BLaER1 treated with 17β-estradiol and CSF1 and Interleukin-3, amounts not matched to agents 10 nM and 100 nM (cell line): ENCODE results near the gene FBLN2.

Experiments
- H3K27ac ChIP-seq, 11 experiments: shearing (Covaris generic); formaldehyde crosslinking; 2 replicates each; pipeline ENCODE4 v1.8.1; 2022
- H3K27me3 ChIP-seq, 11 experiments: shearing (Covaris generic); formaldehyde crosslinking; 2 replicates each; pipeline ENCODE4 v1.8.1; 2022
- H3K36me3 ChIP-seq, 11 experiments: shearing (Covaris generic); formaldehyde crosslinking; 2 replicates each; pipeline ENCODE4 v1.8.1; 2022
- H3K4me1 ChIP-seq, 10 experiments: shearing (Covaris generic); formaldehyde crosslinking; 2 replicates each; pipeline ENCODE4 v1.8.1; 2022
- H3K4me2 ChIP-seq, 11 experiments: shearing (Covaris generic); formaldehyde crosslinking; 2 replicates each; pipeline ENCODE4 v1.8.1; 2022
- H3K4me3 ChIP-seq, 10 experiments: shearing (Covaris generic); formaldehyde crosslinking; 2 replicates each; pipeline ENCODE4 v1.8.1; 2022
- H3K9ac ChIP-seq, 11 experiments: shearing (Covaris generic); formaldehyde crosslinking; 2 replicates each; pipeline ENCODE4 v1.8.1; 2022
- H3K9me3 ChIP-seq, 11 experiments: shearing (Covaris generic); formaldehyde crosslinking; replicated peaks in 1 of 11; 2 replicates each; pipeline ENCODE4 v1.8.1; 2022
- H4K20me1 ChIP-seq, 11 experiments: shearing (Covaris generic); formaldehyde crosslinking; 2 replicates each; pipeline ENCODE4 v1.8.1; 2022
- Cebpa-rat ChIP-seq, 11 experiments: shearing (Covaris generic); IDR thresholded peaks; 2 replicates each; pipeline ENCODE4 v1.8.1; 2022

Gene FBLN2

DNA sequence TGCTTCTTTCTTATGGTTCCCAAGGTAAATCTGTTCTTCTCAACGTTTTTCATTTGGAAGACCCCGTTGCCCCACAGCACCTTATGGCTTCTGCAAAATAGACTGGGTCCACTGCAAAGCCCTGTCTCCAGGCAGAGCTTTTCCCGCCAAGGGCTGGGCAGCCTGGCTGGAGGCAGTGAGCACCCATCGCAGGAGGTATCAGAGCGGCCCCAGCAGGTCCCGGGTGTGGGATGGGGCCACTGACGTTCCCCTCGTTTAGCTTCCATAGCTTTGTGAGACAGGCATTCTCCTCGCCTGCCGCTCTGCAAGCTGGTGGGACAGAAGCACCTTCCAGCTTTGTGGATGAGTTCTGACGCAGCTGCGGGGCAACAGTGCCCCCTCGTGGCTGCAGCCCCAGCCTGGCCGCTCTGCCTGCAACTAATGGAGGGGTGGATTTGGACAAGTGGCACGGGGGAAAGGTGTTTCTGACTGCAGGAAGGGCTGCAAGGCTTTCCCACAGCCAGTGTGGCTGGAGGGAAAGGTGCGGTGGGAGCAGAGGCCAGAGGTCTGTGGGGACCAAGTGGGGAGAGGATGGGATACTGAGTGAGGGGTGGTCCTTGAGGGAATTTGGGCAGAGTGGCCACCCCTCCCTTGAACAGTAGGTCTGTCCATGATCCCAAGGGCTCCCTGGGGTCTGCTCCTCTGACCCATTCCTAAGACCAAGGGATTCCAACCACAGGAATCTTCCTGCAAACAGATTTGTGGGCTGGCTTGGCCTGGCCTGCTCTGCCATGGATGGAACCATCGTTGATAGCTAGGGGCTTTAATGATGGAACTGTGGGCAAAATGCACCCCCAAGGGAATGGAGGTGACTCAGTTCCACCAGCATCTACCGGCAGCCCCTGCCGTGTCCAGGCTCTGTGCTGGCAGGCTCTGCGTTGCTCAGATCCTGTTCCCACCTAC is 99.4 kb downstream of the FBLN2 start:
- Histone ChIP-seq H3K36me3 (no peaks in the 10 kb centered on the region), H3K9me3 (no peaks in the 10 kb centered on the region), H3K27me3 (peaks cover 0 to 15% (median 13%) of the 10 kb centered on the region in 11 experiments; a peak in 17 of 22 replicates), H3K4me2 (peak overlapping the region; percentile 51 to 90 (median 72)), H3K4me1 (peaks cover 11 to 54% (median 17%) of the 10 kb centered on the region in 10 experiments), H4K20me1 (peaks cover 0 to 8% (median 0%) of the 10 kb centered on the region in 11 experiments; a peak in 1 of 22 replicates), H3K9ac (peak overlapping the region in 1 of 11 experiments; percentile 9; a peak in 1 of 22 replicates), H3K4me3 (peak overlapping the region in 1 of 10 experiments; percentile 9; a peak in 1 of 20 replicates), H3K27ac (peak overlapping the region in 3 of 11 experiments; percentile 8 to 44 (median 24); a peak in 3 of 22 replicates)
- TF ChIP-seq Cebpa-rat (IDR thresholded peaks at IDR 0.05): no peak

DNA sequence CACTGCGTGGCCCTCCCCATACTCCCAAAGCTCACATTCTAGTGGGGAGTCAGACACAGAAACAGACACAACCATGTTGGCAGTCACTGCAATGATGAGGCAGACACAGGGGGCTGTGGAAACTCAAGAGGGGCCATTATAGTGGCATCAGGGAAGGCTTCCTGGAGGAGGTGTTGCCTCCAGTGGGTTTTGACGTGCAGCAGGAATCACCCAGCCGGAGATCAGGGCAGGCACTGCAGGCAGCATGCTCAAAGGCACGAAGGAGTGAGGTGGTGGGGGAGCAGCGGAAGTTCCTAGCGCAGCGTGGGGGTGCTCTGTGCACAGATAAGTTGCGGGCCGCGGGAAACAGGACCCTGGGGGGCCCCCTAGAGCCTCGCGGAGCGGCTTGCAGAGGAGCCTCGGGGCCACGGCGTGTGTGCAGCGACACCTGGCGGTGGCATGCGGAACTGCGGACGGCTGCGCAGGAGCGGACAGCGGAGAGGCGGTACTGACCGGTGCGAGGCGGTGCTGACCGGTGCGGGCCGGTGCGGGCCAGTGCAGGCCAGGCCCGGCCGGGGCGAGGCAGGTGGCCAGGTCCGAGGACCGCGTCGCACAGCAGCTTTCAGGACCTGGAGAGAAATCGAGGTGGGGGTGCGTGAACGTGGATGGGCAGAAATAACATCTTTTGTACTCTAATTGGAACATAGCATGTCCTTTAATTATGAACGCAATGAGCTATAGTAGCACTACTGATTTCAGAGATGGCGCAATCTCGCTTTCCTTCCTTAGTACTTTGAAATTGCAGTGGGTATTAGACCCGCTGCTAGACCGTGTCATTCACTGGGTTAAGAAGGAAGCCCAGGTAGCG is 101.5 kb downstream of the FBLN2 start:
- Histone ChIP-seq H3K9ac (no peak overlapping the region; a peak in 1 of 22 replicates), H4K20me1 (peaks cover 0 to 8% (median 0%) of the 10 kb centered on the region in 11 experiments; a peak in 1 of 22 replicates)

DNA sequence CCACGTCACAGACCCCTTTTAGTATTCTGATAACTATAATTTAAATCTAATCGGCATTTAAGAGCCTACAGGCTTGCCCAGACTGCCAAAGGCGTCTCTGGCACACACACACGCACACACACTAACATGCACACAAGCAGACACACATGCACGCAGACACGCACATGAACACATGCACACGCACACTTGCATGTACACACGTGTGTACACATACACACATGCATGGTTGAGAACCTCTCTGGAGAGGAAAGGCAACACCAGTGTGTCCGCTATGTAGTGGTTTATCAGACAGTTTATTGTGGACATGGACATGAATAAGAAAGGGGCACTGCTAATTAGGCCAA is 102.1 kb downstream of the FBLN2 start:
- TF ChIP-seq Cebpa-rat (IDR thresholded peaks at IDR 0.05): no peak
- H3K4me1 ChIP-seq: peaks cover 26 to 81% (median 32%) of the 10 kb centered on the region in 10 experiments
- H3K4me3 ChIP-seq: no peak overlapping the region
- peaks cover 0 to 8% (median 0%) of the 10 kb centered on the region in 11 experiments; a peak in 1 of 22 replicates for H4K20me1 ChIP-seq
- H3K9ac ChIP-seq: no peak overlapping the region
- no peak overlapping the region for H3K27ac ChIP-seq
- no peaks in the 10 kb centered on the region for H3K36me3 ChIP-seq
- no peaks in the 10 kb centered on the region for H3K9me3 ChIP-seq
- peaks cover 0 to 37% (median 33%) of the 10 kb centered on the region in 11 experiments; a peak in 19 of 22 replicates for H3K27me3 ChIP-seq
- peak overlapping the region in 3 of 11 experiments; percentile 26 to 48 (median 29); a peak in 3 of 22 replicates for H3K4me2 ChIP-seq

More for the DNA sequence above, 101.5 kb downstream of the FBLN2 start:
- Histone ChIP-seq H3K9me3 (no peaks in the 10 kb centered on the region), H3K36me3 (no peaks in the 10 kb centered on the region), H3K27me3 (peaks cover 0 to 31% (median 27%) of the 10 kb centered on the region in 11 experiments; a peak in 19 of 22 replicates), H3K27ac (no peak overlapping the region), H3K4me1 (peaks cover 24 to 75% (median 29%) of the 10 kb centered on the region in 10 experiments), H3K4me3 (no peak overlapping the region), H3K4me2 (peak overlapping the region in 9 of 11 experiments; percentile 4 to 78 (median 29); a peak in 13 of 22 replicates)
- peak in 1 of 11 experiments; percentile 32; a peak in 1 of 22 replicates for TF ChIP-seq Cebpa-rat (IDR thresholded peaks at IDR 0.05)

DNA sequence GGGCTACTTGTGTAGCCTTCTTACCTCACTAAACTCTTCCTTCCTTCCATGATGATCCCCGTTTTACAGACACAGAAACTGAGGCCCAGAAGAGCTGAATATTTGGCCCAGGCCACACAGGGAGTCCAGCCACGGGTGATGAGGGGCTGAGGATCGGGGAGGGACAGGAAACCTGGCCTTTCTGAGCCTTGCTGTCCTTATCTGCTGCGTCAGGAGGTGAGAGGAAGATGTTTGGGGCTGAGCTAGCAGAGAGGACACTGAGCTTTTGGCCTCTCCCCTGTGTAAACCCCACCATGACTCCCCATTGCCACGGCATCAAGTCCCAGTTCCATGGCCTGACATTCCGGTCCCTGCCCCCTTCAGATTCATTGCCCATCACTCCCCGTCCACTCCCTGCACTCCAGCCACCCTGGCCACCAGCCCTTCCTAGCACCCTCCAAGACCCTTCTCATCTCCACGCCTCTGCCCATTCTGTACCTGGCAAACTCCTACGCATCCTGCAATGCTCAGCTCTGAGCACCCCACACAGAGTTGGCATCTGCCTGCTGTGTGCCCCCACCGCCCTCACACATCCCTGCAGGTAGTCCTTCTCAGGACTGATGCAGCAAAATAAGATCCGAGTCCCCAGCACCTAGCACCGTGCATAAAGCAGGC is 103.0 kb downstream of the FBLN2 start:
- TF ChIP-seq Cebpa-rat (IDR thresholded peaks at IDR 0.05): no peak
- H4K20me1 ChIP-seq: peaks cover 0 to 8% (median 0%) of the 10 kb centered on the region in 11 experiments; a peak in 1 of 22 replicates
- no peak overlapping the region for H3K9ac ChIP-seq
- H3K4me1 ChIP-seq: peaks cover 26 to 79% (median 32%) of the 10 kb centered on the region in 10 experiments
- no peak overlapping the region for H3K4me3 ChIP-seq
- H3K9me3 ChIP-seq: no peaks in the 10 kb centered on the region
- peak overlapping the region in 2 of 11 experiments; percentile 40 to 88; a peak in 4 of 22 replicates for H3K4me2 ChIP-seq
- no peak overlapping the region for H3K27ac ChIP-seq
- H3K27me3 ChIP-seq: peaks cover 0 to 41% (median 38%) of the 10 kb centered on the region in 11 experiments; a peak in 19 of 22 replicates
- no peaks in the 10 kb centered on the region for H3K36me3 ChIP-seq

DNA sequence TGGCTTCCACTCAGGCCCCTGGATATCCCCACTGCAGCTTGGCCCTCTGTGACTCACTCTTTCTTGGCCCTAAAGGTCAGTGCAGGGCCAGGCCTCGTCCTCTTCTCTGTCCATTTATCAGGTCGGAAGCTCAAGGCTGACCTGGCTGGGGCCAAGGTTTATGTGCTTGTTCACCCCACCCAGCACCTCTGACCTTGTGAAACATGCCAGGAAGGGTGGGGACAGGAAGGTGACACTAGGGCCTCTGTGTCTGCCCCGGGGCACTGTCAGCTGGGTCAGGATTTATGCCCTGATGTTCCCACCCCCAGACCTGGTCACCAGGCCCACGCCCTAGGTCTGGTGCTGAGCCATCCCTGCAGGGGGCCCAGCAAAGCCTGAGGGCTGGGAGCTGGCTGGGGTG is 103.8 kb downstream of the FBLN2 start:
- no peak overlapping the region for H3K27ac ChIP-seq
- peaks cover 0 to 37% (median 29%) of the 10 kb centered on the region in 11 experiments; a peak in 19 of 22 replicates for H3K27me3 ChIP-seq
- peaks cover 18 to 71% (median 25%) of the 10 kb centered on the region in 10 experiments for H3K4me1 ChIP-seq

DNA sequence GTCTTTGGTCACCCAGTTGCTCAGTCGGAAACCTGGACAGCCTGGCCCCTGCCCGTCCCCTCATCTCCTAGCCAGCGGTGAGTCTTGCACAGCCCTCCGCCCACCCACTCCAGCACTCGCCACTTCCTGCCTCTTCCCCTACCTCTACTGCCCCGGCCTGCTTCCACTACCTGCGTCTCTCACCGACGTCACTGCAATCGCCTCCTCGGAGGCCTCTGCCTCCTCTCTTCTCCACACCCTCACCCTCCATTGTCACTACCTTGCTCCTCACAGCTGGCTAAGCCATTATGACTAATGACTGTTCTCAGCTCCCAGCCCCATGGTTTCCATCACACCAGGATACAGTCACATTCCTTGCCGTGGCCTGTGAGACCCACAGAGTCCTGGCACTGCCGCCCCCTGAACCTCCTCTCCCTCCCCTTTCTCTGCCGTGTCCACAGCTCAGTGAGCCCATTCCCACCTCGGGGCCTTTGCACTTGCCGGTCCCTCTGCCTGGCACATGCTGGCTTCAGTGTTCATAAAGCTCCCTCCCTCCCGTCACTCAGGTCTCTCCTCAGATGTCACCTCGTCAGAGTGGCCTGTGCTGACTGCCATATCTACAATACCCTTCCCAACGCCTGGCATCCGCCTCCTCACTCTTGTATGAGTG is 104.8 kb downstream of the FBLN2 start:
- peak overlapping the region in 5 of 11 experiments; percentile 2 to 96 (median 41); a peak in 8 of 22 replicates for H3K4me2 ChIP-seq

More for the DNA sequence above, 103.8 kb downstream of the FBLN2 start:
- H3K36me3 ChIP-seq: no peaks in the 10 kb centered on the region
- no peak for TF ChIP-seq Cebpa-rat (IDR thresholded peaks at IDR 0.05)
- H3K4me3 ChIP-seq: no peak overlapping the region
- H3K9ac ChIP-seq: peak overlapping the region in 1 of 11 experiments; percentile 5; a peak in 1 of 22 replicates
- peak overlapping the region in 4 of 11 experiments; percentile 2 to 88 (median 40); a peak in 7 of 22 replicates for H3K4me2 ChIP-seq
- no peaks in the 10 kb centered on the region for H3K9me3 ChIP-seq
- peaks cover 0 to 8% (median 0%) of the 10 kb centered on the region in 11 experiments; a peak in 1 of 22 replicates for H4K20me1 ChIP-seq

DNA sequence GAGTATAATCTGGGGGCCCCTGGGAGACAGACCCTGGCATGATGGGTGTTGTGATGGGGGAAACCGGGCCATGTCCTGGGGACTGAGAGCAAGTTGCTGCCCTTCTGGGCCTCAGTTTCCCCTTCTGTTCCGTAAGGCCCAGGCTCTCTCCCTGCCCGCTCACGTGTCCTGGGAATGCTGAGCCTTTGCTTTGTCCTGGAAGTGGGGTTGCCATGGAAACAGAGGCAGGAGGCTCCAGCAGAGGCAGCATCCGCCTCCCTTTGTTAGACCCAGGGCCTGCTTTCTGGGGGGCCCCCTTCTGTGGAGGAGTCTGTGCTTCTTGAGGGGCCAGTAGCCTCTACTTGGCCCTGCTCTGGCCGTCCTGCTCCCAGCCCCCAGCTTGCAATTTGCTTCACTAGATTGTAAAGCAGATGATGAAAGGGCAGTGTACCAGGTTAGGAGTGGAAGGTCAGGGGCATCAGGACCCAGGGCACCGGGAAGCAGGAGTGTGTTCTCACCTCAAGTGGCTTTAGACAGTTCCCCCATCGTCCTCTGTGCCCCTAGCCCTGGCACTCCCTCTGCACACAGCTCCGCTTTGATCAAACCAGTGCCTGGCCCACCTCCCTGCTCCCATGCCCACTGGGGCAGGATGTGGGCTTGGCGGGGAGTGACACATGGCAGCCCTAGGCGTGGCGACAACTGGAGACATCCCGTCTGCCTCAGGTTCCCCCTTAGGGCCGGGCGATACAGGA is 105.6 kb downstream of the FBLN2 start:
- Histone ChIP-seq H3K4me3 (peak overlapping the region in 9 of 10 experiments; percentile 44 to 66 (median 52); a peak in 17 of 20 replicates), H3K4me1 (peaks cover 13 to 60% (median 17%) of the 10 kb centered on the region in 10 experiments; a peak in 19 of 20 replicates), H3K4me2 (peak overlapping the region; percentile 81 to 96 (median 92)), H3K27ac (peak overlapping the region in 9 of 11 experiments; percentile 51 to 89 (median 70); a peak in 18 of 22 replicates), H3K9ac (peak overlapping the region; percentile 66 to 86 (median 77)), H3K9me3 (no peaks in the 10 kb centered on the region), H3K36me3 (no peaks in the 10 kb centered on the region), H3K27me3 (peaks cover 0 to 32% (median 25%) of the 10 kb centered on the region in 11 experiments; a peak in 19 of 22 replicates), H4K20me1 (no peaks in the 10 kb centered on the region)
- TF ChIP-seq Cebpa-rat (IDR thresholded peaks at IDR 0.05): no peak

More for the DNA sequence above, 104.8 kb downstream of the FBLN2 start:
- H3K36me3 ChIP-seq: no peaks in the 10 kb centered on the region
- H3K9me3 ChIP-seq: no peaks in the 10 kb centered on the region
- 0 out of 22 replicates have a peak, but pooled peaks cover 0 to 2% (median 0%) of the 10 kb centered on the region in 11 experiments for H4K20me1 ChIP-seq
- H3K27me3 ChIP-seq: peaks cover 0 to 32% (median 25%) of the 10 kb centered on the region in 11 experiments; a peak in 19 of 22 replicates
- no peak overlapping the region for H3K4me3 ChIP-seq
- no peak overlapping the region for H3K9ac ChIP-seq
- H3K27ac ChIP-seq: no peak overlapping the region
- no peak for TF ChIP-seq Cebpa-rat (IDR thresholded peaks at IDR 0.05)
- peaks cover 13 to 61% (median 17%) of the 10 kb centered on the region in 10 experiments; a peak in 19 of 20 replicates for H3K4me1 ChIP-seq
